Neural cell (in vitro differentiated cells): ENCODE results near the gene WDFY3. TPM values are rescaled to one million over a fixed set of nuclear protein-coding genes. Genes with fewer than 3 reads are reported as not detected.

ENCODE experiments used
- H2AFZ ChIP-seq: fragments of 200-600, 300-800 bp; sonication (generic), shearing (Covaris generic); 2 replicates; pipeline ENCODE4 v1.6.0; 2014; ENCODE audit warnings: low read depth, mild to moderate bottlenecking, antibody characterized with exemption, low read length, moderate library complexity
- H3F3A ChIP-seq: fragments of 200-600 bp; shearing (Covaris generic); 2 replicates; pipeline ENCODE4 v1.6.1; 2016; ENCODE audit warnings: mild to moderate bottlenecking, moderate library complexity, mixed read lengths, antibody characterized with exemption, low read length; ENCODE audit not compliant: insufficient read depth, poor library complexity, severe bottlenecking
- H3K27ac ChIP-seq: fragments of 200-600, 300-800 bp; sonication (generic), shearing (Covaris generic); 2 replicates; pipeline ENCODE4 v1.5.1; 2014; ENCODE audit warnings: mild to moderate bottlenecking, low read length, moderate library complexity
- H3K27me3 ChIP-seq: fragments of 300-800, 200-600 bp; sonication (generic), shearing (Covaris generic); 2 replicates; pipeline ENCODE4 v1.6.0; 2014; ENCODE audit warnings: mild to moderate bottlenecking, low read depth, low read length, moderate library complexity; ENCODE audit not compliant: insufficient read depth
- H3K36me3 ChIP-seq: fragments of 300-800, 200-600 bp; sonication (generic), shearing (Covaris generic); 2 replicates; pipeline ENCODE4 v1.5.1; 2014; ENCODE audit warnings: mild to moderate bottlenecking, antibody characterized with exemption, low read length, moderate library complexity; ENCODE audit not compliant: insufficient read depth
- H3K4me2 ChIP-seq: fragments of 300-800, 200-600 bp; sonication (generic), shearing (Covaris generic); 2 replicates; pipeline ENCODE4 v1.6.0; 2014; ENCODE audit warnings: mild to moderate bottlenecking, low read length
- H3K4me3 ChIP-seq: fragments of 300-800, 200-600 bp; sonication (generic), shearing (Covaris generic); 2 replicates; pipeline ENCODE4 v1.5.1; 2014; ENCODE audit warnings: mild to moderate bottlenecking, low read length, moderate library complexity
- H3K79me2 ChIP-seq: fragments of 200-600 bp; shearing (Covaris generic); replicated peaks from 2 replicates; pipeline ENCODE4 v1.6.0; 2014; ENCODE audit warnings: mild to moderate bottlenecking, low read length, moderate library complexity; ENCODE audit not compliant: insufficient read depth
- H3K9ac ChIP-seq: fragments of 300-800, 200-600 bp; sonication (generic), shearing (Covaris generic); 2 replicates; pipeline ENCODE4 v1.6.1; 2016; ENCODE audit warnings: mild to moderate bottlenecking, low read length, mixed read lengths
- H3K9me2 ChIP-seq: fragments of 200-600 bp; shearing (Covaris generic); 2 replicates; pipeline ENCODE4 v1.6.1; 2016; ENCODE audit warnings: mild to moderate bottlenecking, low read length, mixed read lengths; ENCODE audit not compliant: insufficient read depth
- H3K9me3 ChIP-seq: fragments of 200-600, 300-800 bp; sonication (generic), shearing (Covaris generic); 2 replicates; pipeline ENCODE4 v1.6.1; 2016; ENCODE audit warnings: mild to moderate bottlenecking, mixed run types, low read length, moderate library complexity, mixed read lengths
- H4K20me1 ChIP-seq: fragments of 200-600 bp; shearing (Covaris generic); 2 replicates; pipeline ENCODE4 v1.6.1; 2016; ENCODE audit warnings: mild to moderate bottlenecking, mixed run types; ENCODE audit not compliant: insufficient read depth
- CTCF ChIP-seq: fragments of 450-650 bp; IDR thresholded peaks from 2 replicates; pipeline ENCODE4 v1.5.1; 2014; ENCODE audit warnings: antibody characterized with exemption, mild to moderate bottlenecking, moderate library complexity; ENCODE audit not compliant: poor library complexity, severe bottlenecking
- EP300 ChIP-seq: fragments of 450-650 bp; conservative IDR thresholded peaks from 2 replicates; pipeline ENCODE4 v1.6.1; 2014; ENCODE audit warnings: antibody characterized with exemption, mild to moderate bottlenecking, moderate library complexity; ENCODE audit not compliant: poor library complexity, severe bottlenecking
- EZH2 ChIP-seq: fragments of 200-600, 300-800 bp; shearing (Covaris generic), sonication (generic); IDR thresholded peaks from 2 replicates; pipeline ENCODE4 v1.6.1; 2014; ENCODE audit warnings: antibody characterized with exemption, low read length, borderline replicate concordance, mild to moderate bottlenecking; ENCODE audit not compliant: insufficient read depth, poor library complexity, severe bottlenecking
- MXI1 ChIP-seq: fragments of 450-650 bp; conservative IDR thresholded peaks from 2 replicates; pipeline ENCODE4 v1.6.1; 2014; ENCODE audit warnings: antibody characterized with exemption, mild to moderate bottlenecking; ENCODE audit not compliant: poor library complexity, severe bottlenecking
- POLR2AphosphoS5 ChIP-seq: IDR thresholded peaks from 2 replicates; pipeline ENCODE4 v1.6.1; 2012
- REST ChIP-seq: IDR thresholded peaks from 2 replicates; pipeline ENCODE4 v1.6.1; 2012; ENCODE audit warnings: borderline replicate concordance
- SMC3 ChIP-seq: fragments of 450-650 bp; conservative IDR thresholded peaks from 2 replicates; pipeline ENCODE4 v1.6.1; 2014; ENCODE audit warnings: antibody characterized with exemption, mild to moderate bottlenecking, moderate library complexity; ENCODE audit not compliant: poor library complexity
- TAF1 ChIP-seq: IDR thresholded peaks from 2 replicates; pipeline ENCODE4 v1.6.1; 2012; ENCODE audit warnings: low read depth
- polyA plus RNA-seq: library from polyadenylated mRNA; depleted of rRNA; stranded (reverse); fragments of >200 nt; gene quantifications from 2 replicates; pipeline ENCODE4 v1.2.3, GENCODE V29; 2014

Gene WDFY3
- polyA plus RNA-seq, 1 donor from 2014 or later = 39.8 TPM

- no peaks in the 10 kb centered on the region for H3K9me3 ChIP-seq
- peaks cover 18% of the 10 kb centered on the region for H3K36me3 ChIP-seq
- no peak overlapping the region for H3K27ac ChIP-seq
- no peak overlapping the region for H2AFZ ChIP-seq
- H3F3A ChIP-seq = peaks cover 3% of the 10 kb centered on the region
- no peaks in the 10 kb centered on the region for H4K20me1 ChIP-seq
- no peak overlapping the region for H3K4me3 ChIP-seq
- no peak overlapping the region for H3K9ac ChIP-seq
- no peak overlapping the region for H3K4me2 ChIP-seq
- no peaks in the 10 kb centered on the region for H3K27me3 ChIP-seq
- no peak for TF ChIP-seq EP300
- no peak for TF ChIP-seq CTCF
- no peak for TF ChIP-seq EZH2
- TF ChIP-seq TAF1 = no peak
- no peak for TF ChIP-seq MXI1
- no peak for TF ChIP-seq POLR2AphosphoS5
- no peak for TF ChIP-seq SMC3
- no peak for TF ChIP-seq REST
- no peaks in the 10 kb centered on the region for H3K9me2 ChIP-seq
- no peaks in the 10 kb centered on the region for H3K79me2 ChIP-seq
Measured at GRCh38 chr4:84722720-84723119, 243.8 kb downstream of the WDFY3 start.

GRCh38 chr4:84719115-84719514 lies 247.4 kb downstream of the WDFY3 start:
- Histone ChIP-seq H4K20me1 (no peaks in the 10 kb centered on the region), H3K4me3 (no peak overlapping the region), H3K9ac (no peak overlapping the region), H3F3A (no peaks in the 10 kb centered on the region), H3K4me2 (no peak overlapping the region), H2AFZ (no peak overlapping the region), H3K9me2 (no peaks in the 10 kb centered on the region), H3K9me3 (no peaks in the 10 kb centered on the region), H3K79me2 (no peaks in the 10 kb centered on the region), H3K27ac (no peak overlapping the region), H3K36me3 (peaks cover 15% of the 10 kb centered on the region), H3K27me3 (no peaks in the 10 kb centered on the region)
- TF ChIP-seq MXI1 = no peak
- TF ChIP-seq EP300 = no peak
- no peak for TF ChIP-seq EZH2
- TF ChIP-seq POLR2AphosphoS5 = no peak
- TF ChIP-seq REST = no peak
